Skeletal muscle tissue (tissue), 4 donors: Measurements from ENCODE around the gene HIVEP2. TPM values are rescaled to one million over a fixed set of nuclear protein-coding genes. Genes with fewer than 3 reads are reported as not detected.

Source experiments
- H3K27ac ChIP-seq: one replicate; pipeline ENCODE4 v1.7.0; 2013; ENCODE audit warnings: mild to moderate bottlenecking, low read depth, low read length, inconsistent platforms
- H3K27me3 ChIP-seq, 3 donors: one replicate each; pipeline ENCODE4 v1.7.0; 2013; ENCODE audit warnings: low read length in 3 of 3; ENCODE audit not compliant: control insufficient read depth in 3 of 3, insufficient read depth in 3 of 3
- H3K36me3 ChIP-seq, 3 donors: one replicate each; pipeline ENCODE4 v1.7.0; 2013; ENCODE audit warnings: low read length in 3 of 3; ENCODE audit not compliant: control insufficient read depth in 3 of 3, insufficient read depth in 3 of 3
- H3K4me1 ChIP-seq, 3 donors: one replicate each; pipeline ENCODE4 v1.7.0; 2013; ENCODE audit warnings: low read length in 3 of 3, mild to moderate bottlenecking in 3 of 3; ENCODE audit not compliant: control insufficient read depth in 3 of 3, insufficient read depth in 3 of 3
- H3K4me3 ChIP-seq, 3 donors: one replicate each; pipeline ENCODE4 v1.7.0; 2013; ENCODE audit warnings: low read length in 3 of 3
- H3K9ac ChIP-seq, 3 donors: one replicate each; pipeline ENCODE4 v1.7.0; 2013; ENCODE audit warnings: low read length in 3 of 3, mild to moderate bottlenecking in 3 of 3, moderate library complexity in 2 of 3, low read depth in 1 of 3
- H3K9me3 ChIP-seq, 3 donors: one replicate each; pipeline ENCODE4 v1.7.0; 2013; ENCODE audit warnings: low read length in 3 of 3; ENCODE audit not compliant: control insufficient read depth in 3 of 3
- total RNA-seq: library from RNA; depleted of rRNA; stranded (reverse); fragments of >200 nt; gene quantifications from one replicate; pipeline ENCODE4 v1.2.3, GENCODE V29; 2014
- donor health status: Osteomylitis.

HIVEP2 gene
- total RNA-seq, 1 donor from 2014 or later = 17.7 TPM

GRCh38 chr6:142728364-142728763, 216.6 kb downstream of the HIVEP2 start:
- H3K4me3 ChIP-seq = no peak overlapping the region
- no peaks in the 10 kb centered on the region for H3K27me3 ChIP-seq
- H3K9ac ChIP-seq = no peak overlapping the region
- H3K9me3 ChIP-seq = no peaks in the 10 kb centered on the region
- no peaks in the 10 kb centered on the region for H3K4me1 ChIP-seq
- H3K27ac ChIP-seq = no peak overlapping the region
- H3K36me3 ChIP-seq = no peaks in the 10 kb centered on the region

GRCh38 chr6:142726616-142727015, 218.4 kb downstream of the HIVEP2 start:
- Histone ChIP-seq H3K9me3 (no peaks in the 10 kb centered on the region), H3K9ac (no peak overlapping the region), H3K36me3 (no peaks in the 10 kb centered on the region), H3K4me3 (no peak overlapping the region), H3K4me1 (no peaks in the 10 kb centered on the region), H3K27ac (no peak overlapping the region), H3K27me3 (no peaks in the 10 kb centered on the region)

GRCh38 chr6:142725024-142725770, 219.8 kb downstream of the HIVEP2 start:
- no peaks in the 10 kb centered on the region for H3K9me3 ChIP-seq
- H3K4me1 ChIP-seq = no peaks in the 10 kb centered on the region
- H3K27me3 ChIP-seq = no peaks in the 10 kb centered on the region
- H3K4me3 ChIP-seq = no peak overlapping the region
- no peaks in the 10 kb centered on the region for H3K36me3 ChIP-seq
- no peak overlapping the region for H3K9ac ChIP-seq
- no peak overlapping the region for H3K27ac ChIP-seq

- no peak overlapping the region for H3K27ac ChIP-seq
- H3K4me1 ChIP-seq = no peaks in the 10 kb centered on the region
- H3K9me3 ChIP-seq = peaks cover 0 to 2% (median 2%) of the 10 kb centered on the region in 3 donors
- no peak overlapping the region for H3K4me3 ChIP-seq
- H3K9ac ChIP-seq = no peak overlapping the region
- no peaks in the 10 kb centered on the region for H3K36me3 ChIP-seq
- H3K27me3 ChIP-seq = no peaks in the 10 kb centered on the region
Measured at GRCh38 chr6:142722841-142723240, 222.1 kb downstream of the HIVEP2 start.

- Histone ChIP-seq H3K36me3 (no peaks in the 10 kb centered on the region), H3K9ac (no peak overlapping the region), H3K4me1 (no peaks in the 10 kb centered on the region), H3K9me3 (peaks cover 0 to 2% (median 2%) of the 10 kb centered on the region in 3 donors), H3K27ac (no peak overlapping the region), H3K4me3 (no peak overlapping the region), H3K27me3 (no peaks in the 10 kb centered on the region)
Measured at GRCh38 chr6:142722012-142722411, 223.0 kb downstream of the HIVEP2 start.

GRCh38 chr6:142721215-142721920, 223.6 kb downstream of the HIVEP2 start:
- H3K27ac ChIP-seq = no peak overlapping the region
- no peaks in the 10 kb centered on the region for H3K36me3 ChIP-seq
- H3K4me1 ChIP-seq = no peaks in the 10 kb centered on the region
- H3K27me3 ChIP-seq = no peaks in the 10 kb centered on the region
- no peak overlapping the region for H3K9ac ChIP-seq
- no peak overlapping the region for H3K4me3 ChIP-seq
- peaks cover 0 to 2% (median 2%) of the 10 kb centered on the region in 3 donors for H3K9me3 ChIP-seq

- H3K9ac ChIP-seq = no peak overlapping the region
- no peaks in the 10 kb centered on the region for H3K27me3 ChIP-seq
- H3K27ac ChIP-seq = no peak overlapping the region
- H3K9me3 ChIP-seq = peaks cover 0 to 2% (median 2%) of the 10 kb centered on the region in 3 donors
- no peak overlapping the region for H3K4me3 ChIP-seq
- H3K36me3 ChIP-seq = no peaks in the 10 kb centered on the region
- peaks cover 3 to 7% (median 3%) of the 10 kb centered on the region in 3 donors for H3K4me1 ChIP-seq
Measured at GRCh38 chr6:142718667-142719191, 226.2 kb downstream of the HIVEP2 start.

- Histone ChIP-seq H3K9ac (no peak overlapping the region), H3K27me3 (no peaks in the 10 kb centered on the region), H3K36me3 (no peaks in the 10 kb centered on the region), H3K4me3 (no peak overlapping the region), H3K27ac (no peak overlapping the region), H3K9me3 (peaks cover 0 to 2% (median 2%) of the 10 kb centered on the region in 3 donors), H3K4me1 (peaks cover 3 to 9% (median 3%) of the 10 kb centered on the region in 3 donors)
Measured at GRCh38 chr6:142716097-142716496, 228.9 kb downstream of the HIVEP2 start.

- H3K27ac ChIP-seq = no peak overlapping the region
- H3K4me1 ChIP-seq = peaks cover 3 to 9% (median 3%) of the 10 kb centered on the region in 3 donors
- peaks cover 0 to 2% (median 2%) of the 10 kb centered on the region in 3 donors for H3K9me3 ChIP-seq
- H3K9ac ChIP-seq = no peak overlapping the region
- no peaks in the 10 kb centered on the region for H3K36me3 ChIP-seq
- no peaks in the 10 kb centered on the region for H3K27me3 ChIP-seq
- no peak overlapping the region for H3K4me3 ChIP-seq
Measured at GRCh38 chr6:142714951-142715785, 229.8 kb downstream of the HIVEP2 start.
